HG02642 (cell line): ENCODE data around the gene PLOD3.
A peak's percentile ranks its signal among the peaks of the same experiment; 100 is the strongest.

Source experiments
- ATAC-seq: cut with Tn5 transposase; IDR thresholded peaks from one replicate; pipeline ENCODE4 v1.9.1; 2021; ENCODE audit warnings: mild to moderate bottlenecking; ENCODE audit not compliant: unreplicated experiment, poor library complexity

Gene PLOD3

DNA sequence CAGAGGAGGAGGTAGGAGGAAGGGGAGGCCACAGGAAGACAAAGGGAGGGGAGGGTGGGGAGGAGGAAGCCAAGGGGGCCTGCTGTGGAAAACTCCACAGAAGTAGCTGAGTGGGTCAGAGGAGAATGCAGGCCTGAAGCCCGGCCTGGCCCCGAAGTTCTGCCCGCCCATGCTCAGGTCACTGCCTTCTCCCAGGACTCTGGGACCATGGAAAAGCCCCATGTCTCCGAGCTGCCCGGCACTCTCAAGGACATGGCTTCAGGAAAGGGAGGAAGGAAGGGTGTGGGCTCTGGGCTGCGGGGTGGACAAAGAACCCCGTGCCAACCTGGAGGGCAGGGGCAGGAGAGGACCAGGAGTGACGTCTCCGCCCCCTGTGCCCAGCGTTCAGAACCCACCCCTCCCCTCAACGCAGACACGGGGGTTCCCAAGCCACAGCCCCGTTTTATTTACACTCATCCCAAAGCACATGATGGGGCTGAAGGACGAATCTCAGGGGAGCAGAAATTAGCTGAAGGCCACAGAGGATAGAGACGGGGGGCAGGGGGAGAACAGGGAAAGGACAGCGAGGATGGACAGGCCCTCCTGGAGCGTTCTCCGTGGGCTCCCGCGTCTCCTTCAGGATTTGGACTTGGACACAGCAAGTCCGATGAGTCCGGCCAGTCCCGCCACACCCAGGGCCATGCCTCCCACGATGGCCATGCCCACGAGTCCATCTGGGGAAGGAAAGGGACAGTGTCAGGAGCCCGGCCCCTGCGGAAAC, 22.0 kb upstream of the PLOD3 start:
- ATAC-seq, result no peak

DNA sequence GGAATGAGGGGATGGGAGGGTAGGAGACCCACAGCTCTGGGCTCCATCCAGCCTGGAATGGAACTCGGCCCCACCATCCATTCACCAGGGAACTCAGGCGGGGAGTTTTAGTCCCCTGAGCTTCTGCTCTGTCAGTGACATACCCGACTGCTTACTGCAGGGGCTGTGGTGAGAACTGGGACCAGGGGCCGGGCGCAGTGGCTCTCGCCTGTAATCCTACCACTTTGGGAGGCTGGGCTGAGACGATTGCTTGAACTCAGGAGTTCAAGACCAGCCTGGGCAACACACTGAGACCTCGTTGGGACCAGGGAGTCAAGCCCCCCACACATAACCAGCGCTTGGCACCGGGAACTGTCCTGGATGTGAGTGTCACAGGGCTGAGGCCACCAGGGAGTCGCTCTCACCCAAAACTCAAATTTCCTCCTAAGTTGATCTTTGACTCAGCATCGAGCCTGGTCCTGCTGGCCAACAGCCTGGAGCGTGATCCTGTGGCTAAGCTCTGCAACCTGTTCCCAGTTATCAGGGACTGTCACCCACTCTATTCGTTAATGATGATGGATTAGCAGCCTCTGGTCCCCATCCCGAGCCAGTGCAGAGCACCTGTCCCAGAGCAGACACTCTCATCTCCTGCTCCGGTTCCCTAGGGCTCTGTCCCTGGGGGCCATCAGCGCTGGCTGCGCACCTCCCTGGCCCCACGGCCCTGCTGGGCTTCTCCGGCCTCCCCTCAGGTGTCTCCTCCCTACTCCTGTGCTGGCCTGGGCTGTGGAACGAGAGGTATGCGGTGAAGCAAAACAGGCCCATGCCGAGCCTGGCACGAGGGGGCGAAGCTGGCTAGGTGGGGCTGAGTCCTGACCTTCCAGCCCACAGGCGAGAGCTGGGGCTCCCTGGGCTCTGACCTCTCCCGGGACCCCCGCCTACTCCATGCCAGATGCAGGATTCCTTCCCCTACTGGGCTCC, 21.1 kb upstream of the PLOD3 start:
- no peak for ATAC-seq

DNA sequence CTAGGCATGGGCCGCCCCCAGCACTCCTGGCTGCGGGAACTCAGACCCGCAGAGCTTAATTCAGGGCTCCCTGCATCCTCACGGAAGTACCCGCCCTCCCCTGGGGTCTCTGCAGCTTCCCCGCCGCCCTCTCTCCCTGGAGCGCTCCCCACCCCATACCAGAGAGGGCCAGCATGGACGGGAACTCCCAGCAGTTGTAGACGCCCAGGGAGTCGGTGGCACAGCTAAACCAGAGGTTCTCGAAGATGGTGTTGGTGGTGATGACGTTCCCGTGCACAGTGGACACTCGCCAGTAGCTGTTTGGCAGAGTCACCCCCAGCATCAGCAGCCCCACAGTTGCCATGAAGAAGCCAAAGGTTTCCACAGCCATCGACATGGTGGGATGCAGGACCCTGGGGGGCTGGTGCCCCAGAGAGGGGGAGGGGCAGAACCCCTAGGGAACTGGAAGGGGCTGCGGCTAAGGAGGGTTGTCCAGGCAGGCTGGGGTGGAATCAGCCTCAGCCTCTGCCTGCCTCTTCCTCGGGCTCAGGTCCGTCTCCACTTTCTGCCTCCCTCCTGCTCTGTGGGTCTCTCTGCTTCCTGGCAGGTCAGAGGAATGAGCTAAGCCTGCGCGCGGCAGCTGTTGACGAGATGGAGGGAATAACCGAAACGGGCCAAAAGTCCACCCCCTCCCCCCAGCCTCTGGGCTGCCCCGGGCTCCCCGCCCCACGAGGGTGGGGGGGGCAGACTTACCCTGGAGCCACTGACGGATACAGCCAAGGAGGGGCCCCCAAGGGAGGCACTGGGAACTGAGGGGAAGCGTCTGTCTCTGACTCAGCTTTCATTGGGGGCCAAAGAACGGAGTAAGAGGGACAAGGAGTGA, 20.1 kb upstream of the PLOD3 start, which contains the start of gene CLDN15:
Gene CLDN15, minus strand, starts transcription at position 597 of the 862 bp plus-strand sequence. Its CDS starts 221 bp downstream, at position 376.
- ATAC-seq, result no peak

DNA sequence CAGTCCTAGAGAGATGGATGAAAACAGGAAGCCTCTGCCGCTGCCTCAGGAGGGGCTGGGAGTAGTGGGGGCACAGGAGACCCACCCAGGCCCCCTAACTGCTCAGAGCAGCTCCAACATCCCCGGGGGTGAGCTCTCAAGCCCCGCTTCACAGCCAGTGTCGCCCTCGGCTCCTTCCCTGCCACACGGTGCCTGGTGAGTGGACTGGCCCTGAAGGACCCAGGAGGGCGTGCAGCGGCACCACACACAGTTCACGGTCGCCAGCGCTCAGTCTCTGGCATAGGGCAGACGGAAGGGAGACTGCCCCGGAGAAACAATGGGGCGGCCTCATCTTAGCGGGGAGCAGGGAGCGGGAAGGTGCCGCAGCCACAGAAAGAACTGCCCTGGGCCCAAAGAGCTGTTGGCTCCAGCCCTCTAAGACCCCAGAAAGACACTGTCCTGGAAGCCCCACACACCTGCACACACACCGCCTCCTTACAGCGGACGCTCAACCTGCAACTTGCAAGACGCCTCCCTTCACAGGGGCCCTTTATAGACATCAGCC, 19.0 kb upstream of the PLOD3 start:
- ATAC-seq, result no peak

DNA sequence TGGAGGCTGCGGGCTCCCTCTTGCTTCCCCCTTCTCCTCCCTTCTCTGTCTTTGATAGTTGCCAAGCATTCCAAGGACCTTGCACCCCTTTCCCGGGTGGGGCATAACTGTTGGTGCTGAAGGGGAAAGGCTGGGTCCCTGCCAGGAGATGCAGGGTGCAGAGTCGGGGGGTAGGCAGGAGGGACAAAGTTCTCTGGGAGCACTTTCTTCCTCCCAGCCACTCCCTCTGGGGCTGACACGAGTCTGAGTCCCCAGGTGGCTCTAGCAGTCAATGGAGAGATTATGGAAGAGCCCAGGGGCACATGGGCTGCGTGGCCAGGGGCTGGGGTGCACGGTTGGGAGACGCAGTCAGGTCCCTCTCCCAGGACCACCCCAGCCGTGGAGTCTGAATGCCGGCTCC, 18.1 kb upstream of the PLOD3 start:
- ATAC-seq, result no peak

DNA sequence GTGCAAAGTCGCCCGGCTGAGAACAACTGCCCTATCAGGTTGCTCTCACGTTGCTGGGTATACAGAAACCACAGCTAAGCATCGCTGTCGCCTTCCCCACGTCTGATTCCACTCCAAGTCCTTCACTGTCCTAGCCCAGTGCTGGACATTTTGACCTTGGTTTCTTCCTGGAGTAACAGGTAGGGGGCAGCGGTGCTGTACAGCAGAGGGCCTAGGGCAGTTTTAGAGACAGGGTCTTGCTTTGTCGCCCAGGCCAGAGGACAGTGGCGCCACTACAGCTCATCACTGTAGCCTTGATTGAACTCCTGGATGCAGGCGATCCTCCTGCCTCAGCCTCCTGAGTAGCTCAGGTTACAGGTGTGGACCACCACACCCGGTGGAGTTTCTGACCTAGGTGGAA, 17.7 kb upstream of the PLOD3 start:
- ATAC-seq, result no peak

DNA sequence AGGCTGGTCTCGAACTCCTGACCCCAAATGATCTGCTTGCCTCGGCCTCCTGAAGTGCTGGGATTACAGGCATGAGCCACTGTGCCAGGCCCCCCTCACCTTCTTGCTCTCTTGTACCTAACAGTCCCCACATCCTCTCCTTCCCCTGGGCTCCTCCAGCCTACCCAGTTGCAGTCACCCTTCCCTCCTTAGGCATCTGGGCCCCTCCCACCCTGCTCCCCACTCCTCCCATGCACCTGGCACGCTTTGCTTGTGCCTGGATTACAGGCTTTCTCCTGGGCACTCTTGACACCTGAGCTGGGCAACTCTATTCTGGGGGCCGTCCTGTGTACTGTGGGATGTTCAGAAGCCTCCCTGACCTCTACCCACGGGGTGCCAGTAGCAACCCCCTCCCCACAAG, 17.3 kb upstream of the PLOD3 start:
- ATAC-seq, result no peak

DNA sequence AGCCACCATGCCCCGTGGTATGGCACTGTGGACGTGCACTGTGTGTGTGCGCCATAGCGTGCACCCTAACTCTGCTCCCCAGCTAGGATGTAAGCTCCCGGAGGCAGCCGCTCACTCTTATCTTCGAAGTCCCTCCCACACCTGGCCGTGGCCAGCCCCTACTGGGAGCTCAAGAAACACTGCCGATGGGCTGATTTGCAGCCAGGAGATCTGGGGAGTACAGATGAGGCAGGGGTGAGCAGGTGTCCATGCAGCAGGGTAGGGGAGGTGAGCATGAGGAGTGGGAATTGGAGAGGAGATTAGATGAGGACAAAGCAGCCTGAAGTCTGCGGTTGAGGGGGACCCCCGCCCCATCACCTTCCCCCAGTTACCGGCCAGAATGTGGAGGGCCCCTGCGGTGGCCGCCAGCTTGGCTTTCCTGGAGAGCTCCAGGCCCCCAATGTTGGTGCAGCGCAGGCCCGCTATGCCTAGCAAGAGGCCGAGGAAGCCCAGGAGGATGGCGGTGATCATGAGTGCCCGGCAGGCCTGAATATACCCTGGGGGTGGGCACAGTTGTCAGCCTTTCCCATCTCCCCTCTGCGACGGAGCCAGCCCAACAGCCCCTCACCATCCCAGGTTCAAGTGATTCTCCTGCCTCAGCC, 16.6 kb upstream of the PLOD3 start:
- ATAC-seq, result no peak

DNA sequence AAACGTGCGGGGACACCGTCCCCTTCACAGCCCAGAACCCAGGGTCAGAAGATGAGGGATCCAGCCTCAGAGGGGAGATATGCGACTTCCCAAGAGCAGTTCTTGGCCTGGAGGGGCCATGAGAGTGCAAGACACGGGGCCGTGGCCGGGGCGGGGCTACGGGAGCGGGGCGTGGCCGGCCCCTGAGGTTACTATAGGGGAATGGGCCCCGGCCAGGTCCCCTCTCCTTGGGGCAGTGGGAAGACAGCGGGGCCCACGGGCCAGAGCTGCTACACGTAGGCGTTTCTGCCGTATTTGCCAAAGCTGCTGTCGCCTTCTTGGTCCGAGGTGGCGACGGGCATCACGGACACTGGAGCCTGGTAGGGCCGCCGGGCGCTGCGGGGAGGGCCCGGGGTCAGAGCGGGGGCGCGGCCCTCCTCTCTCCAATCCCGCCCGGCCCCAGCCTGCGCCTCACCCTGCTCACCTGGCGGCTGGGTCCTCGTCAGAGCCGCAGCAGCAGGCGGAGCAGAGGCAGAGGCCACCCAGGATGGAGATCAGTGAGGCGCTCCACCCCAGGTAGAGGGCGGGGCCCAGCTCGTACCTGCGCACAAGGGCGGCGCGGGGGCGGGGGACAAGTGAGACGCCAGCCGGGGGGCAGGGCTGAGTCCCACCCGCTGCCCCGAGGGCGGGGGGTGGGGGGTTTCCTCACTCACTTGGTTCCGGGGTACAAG, 14.9 kb upstream of the PLOD3 start:
- ATAC-seq, result no peak

DNA sequence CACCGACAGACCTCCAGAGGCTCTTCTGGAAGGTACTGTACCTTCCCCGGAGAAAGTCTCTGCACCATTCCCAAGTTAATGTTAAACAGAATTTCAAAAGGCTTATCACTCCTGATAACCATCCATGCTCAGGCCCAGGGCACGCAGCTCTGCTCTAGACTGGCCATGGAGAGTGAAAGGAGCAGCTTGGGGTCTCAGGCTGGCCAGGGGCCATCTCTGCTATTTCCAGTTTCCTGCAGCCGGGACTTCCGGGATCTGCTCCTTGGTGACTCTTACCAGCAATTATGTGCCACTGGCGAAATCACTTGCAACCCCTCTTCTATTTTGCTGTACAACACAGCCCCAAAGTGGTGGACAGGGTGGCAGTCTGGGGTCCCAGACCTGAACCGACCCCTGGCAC, 14.3 kb upstream of the PLOD3 start:
- ATAC-seq, result no peak

DNA sequence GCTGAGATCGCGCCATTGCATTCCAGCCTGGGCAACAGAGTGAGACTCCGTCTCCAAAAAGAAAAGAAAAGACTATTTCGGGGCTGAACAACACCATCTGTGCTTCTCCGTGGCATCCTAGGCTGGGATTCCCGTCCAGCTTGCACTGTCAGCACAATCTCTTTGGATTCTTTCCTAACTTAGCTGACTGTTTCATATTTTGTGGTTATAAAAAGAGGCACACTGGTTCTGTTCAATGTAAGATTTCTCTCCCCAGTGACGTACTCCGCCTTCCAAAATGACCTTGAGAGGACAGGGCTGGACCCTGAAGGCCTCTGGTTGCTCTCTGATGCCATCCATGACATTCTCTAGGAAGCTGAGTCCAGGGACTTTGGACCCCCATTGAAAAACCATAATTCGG, 9.3 kb upstream of the PLOD3 start:
- no peak for ATAC-seq

DNA sequence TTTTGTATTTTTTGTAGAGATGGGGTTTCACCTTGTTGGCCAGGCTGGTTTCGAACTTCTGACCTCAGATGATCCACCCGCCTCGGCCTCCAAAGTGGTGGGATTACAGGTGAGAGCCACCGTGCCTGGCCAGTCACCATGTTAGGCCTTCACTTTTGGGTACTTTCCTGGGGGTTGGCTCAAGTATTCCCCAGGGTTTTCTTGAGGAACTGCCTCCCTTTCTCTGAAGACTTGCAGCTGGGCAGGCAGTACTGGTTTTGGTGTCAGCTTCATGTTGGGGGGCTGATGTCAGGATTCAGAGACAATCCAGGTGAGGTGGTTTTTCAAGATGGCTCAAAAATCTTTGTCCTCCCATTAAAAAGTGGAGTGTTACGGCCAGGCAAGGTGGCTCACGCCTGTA, 8.3 kb upstream of the PLOD3 start:
- no peak for ATAC-seq

DNA sequence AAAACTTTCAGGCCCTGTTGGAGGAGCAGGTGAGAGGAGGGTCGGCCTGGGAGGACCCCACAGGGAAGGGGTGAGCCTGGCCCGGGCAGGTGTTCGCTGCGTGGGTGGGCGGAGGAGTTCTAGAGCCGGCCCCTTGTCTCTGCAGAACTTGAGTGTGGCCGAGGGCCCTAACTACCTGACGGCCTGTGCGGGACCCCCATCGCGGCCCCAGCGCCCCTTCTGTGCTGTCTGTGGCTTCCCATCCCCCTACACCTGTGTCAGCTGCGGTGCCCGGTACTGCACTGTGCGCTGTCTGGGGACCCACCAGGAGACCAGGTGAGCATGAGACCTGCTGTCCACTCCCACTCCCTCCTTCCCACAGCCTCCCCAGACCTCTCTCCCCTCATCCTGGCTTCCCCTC, 6.1 kb upstream of the PLOD3 start:
- no peak for ATAC-seq

DNA sequence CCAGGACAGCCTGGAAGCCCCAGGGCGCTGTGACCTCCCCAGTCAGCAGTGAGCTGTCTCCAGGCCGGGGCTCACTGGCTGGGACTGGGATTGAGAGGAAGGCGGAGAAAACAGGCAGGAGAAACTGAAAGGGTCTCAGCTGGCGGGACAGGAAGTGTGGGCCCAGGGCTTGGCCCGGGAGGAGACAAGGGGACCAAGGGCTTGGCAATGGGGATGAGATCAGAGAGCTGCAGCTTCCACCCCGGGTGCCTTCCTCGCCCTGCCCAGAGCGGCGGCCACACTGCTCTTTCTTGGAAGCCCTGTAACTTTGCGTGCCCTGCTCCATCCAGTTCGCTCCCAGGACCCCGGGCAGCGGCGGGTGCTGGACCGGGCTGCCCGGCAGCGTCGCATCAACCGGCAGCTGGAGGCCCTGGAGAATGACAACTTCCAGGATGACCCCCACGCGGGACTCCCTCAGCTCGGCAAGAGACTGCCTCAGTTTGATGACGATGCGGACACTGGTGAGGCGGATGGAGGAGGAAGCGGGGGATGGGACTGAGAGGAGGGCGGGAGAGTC, 5.0 kb upstream of the PLOD3 start:
- ATAC-seq, result no peak

DNA sequence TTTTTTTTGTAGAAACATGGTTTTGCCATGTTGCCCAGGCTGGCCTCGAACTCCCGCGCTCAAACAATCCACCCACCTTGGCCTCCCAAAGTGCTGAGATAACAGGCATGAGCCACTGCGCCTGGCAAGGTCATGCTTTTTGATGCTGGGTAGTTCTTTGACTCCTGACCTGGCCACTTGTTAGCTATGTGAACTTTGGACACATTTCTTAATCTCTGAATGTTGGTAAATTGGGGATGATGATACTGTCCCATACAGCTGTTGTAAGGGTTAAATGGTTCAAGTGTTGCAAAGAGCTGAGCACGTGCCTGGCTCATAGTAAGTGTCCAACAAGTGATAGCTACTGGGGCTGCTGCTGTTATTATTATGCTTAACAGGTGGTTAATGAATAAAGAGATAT, 2.9 kb upstream of the PLOD3 start:
- ATAC-seq, result no peak

DNA sequence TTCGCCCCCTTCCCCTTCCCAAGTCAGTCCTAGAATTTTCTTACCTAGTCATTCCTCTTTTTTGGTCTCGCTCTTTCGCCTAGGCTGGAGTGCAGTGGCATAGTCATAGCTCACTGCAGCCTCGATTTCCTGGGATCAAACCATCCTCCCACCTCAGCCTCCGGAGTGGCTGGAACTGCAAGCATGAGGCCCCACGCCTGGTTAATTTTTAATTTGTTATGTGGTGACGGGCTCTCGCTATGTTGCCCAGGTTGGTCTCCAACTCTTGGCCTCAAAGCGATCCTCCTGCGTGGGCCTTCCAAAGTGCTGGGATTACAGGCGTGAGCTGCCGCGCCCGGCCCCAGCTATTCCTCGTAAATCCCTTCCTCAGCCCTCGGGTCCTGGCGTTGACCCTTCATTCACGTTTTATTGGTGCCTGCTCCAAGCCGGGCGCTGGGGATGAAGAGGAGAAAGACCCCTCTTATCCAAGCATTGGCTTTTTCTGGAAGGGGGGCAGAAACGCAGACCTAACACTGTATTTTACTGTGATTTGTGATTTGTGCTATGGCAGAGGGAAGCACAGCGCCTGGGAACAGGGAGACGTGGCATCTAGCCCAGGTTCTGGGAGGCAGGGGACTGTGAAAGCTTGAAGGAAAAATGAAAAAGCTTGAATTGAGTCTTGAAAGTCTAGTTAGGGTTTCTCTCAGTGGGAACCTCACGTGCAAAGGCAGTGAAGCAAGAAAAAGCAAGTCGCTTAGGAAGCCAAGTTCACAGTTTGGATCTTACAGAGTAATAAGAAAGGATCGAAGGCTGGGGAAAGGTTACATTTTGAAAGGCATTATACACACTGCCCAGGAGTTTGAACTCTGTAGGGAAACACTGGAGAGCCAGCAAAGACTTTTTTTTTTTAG, 1.1 kb upstream of the PLOD3 start:
- peak; percentile 21 for ATAC-seq

DNA sequence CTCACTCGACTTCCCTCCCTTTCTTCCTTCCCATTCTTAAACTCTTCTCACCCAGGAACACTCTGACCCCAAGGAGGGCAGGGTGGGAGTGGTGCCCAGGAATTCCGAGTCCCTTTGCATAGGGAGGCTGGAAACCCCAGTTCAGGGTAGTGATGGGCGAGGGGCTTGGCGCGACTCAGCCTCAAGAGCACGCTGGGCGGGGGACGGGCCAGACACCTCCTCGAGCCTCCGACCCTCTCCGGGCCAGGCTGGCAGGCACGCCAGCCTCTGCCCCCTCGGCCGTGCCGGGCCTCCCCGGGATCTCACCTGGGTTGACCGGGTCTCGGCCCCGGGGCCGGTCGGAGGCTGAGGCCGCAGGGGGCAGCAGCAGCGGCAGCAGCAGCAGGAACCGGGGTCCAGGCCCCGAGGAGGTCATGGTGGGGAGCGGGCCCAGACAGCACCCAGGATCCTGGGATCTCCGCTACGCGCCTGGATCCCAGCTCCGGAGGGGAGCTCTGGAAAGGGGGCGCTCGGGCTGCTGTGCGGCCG, 457 bp downstream of the PLOD3 start:
- ATAC-seq, result peak; percentile 29
